ENCODE measurements around the gene ZMYM5.
"Not testable (repeated sequence)": the region's sequence is repeated elsewhere in the genome, so short reads cannot be mapped to it uniquely, and the experiment has no call there.

Gene ZMYM5
- total RNA-seq: 23.5 to 42.8 reads per million in 2 experiments

DNA sequence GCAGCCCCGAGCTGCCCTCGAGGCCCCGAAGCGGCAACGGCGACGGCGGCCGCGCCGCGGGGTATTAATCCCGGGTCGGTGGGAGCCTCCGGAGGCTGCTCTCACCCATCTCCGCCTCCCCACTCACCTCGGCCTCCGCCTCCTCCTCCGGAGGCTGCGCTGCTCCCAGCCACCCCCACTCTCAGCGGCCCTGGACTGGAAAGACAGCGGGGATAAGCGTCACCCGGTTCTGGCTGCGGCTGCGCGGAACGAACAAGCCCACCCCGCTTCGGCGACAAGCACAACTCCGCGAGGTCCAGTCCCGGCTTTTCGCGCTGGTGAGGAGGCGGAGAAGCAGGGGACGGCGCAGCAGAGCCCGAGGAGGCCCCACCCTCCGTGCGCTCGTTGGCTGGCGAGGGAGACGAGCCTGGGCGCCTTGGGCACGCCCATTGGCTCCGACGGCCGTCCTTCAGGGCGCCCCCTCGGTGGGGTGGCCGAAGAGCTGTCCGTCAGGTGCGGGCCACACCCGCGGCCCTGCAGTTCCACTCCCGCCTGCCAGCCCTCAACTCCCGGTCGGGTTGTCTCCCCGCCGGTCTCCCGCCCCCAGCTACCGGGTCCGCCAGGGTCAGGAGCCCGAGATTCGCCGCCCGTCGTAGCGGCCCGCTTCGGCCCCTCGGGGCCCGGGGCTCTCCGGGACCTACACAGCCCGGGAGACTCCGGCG is at the start of gene ZMYM5:
ZMYM5 (minus strand) TSS at position 327 of the 701 bp plus-strand sequence. CDS start 11,469 bp downstream, outside the sequence.
- DNase-seq (ENCODE audit: low read depth): peak; percentile 87

GRCh38 chr13:19910336-19911072 is 47.1 kb upstream of the ZMYM5 start:
- no peak for DNase-seq (ENCODE audit: low read depth)

DNA sequence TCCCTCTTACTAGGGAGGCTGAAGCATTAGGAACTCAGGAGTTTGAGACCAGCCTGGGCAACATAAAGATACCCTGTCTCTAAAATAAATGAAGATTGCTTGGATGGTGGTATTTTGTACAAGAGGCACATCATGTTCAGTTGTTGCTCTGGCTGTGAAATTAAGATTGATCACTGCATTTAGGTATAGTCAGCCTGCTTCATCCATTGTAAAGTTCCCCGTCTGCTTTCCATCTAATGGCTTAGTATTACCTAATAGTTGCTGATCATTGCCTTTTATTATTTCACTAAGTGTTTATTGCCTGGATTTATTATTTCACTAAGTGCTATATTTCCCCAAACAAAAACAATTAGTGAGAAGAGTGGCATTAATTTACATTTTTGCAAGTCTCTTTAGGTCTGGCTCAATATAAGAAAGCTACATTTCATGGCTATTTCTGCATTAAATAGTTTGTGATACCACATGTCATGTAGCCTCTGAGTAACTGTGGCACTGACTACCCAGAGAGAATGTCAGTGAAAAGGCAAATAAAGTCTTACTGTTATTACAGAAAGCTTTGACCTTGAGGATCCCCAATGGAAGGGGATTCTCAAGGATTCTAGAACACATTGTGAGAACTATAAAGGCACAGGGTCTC is 45.0 kb upstream of the ZMYM5 start:
- DNase-seq (ENCODE audit: low read depth): no peak

GRCh38 chr13:19905487-19906195 is 42.2 kb upstream of the ZMYM5 start:
- not testable (repeated sequence) for DNase-seq (ENCODE audit: low read depth)

DNA sequence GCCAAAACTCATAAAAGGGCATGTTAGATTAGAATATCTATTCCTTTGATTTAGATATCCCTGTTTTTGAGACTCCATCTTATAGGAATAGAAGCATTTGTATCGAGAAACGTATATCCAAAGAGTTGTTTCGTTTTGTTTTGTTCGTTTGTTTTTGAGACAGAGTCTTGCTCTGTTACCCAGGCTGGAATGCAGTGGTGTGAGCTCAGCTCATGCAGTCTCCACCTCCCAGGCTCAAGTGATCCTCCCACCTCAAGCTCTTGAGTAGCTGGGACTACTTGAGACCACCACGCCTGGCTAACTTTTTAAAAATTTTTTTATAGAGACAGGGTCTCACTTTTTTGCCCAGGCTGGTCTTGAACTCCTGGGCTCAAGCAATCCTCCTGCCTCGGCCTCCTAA is 26.6 kb upstream of the ZMYM5 start:
- DNase-seq (ENCODE audit: low read depth): no peak

DNA sequence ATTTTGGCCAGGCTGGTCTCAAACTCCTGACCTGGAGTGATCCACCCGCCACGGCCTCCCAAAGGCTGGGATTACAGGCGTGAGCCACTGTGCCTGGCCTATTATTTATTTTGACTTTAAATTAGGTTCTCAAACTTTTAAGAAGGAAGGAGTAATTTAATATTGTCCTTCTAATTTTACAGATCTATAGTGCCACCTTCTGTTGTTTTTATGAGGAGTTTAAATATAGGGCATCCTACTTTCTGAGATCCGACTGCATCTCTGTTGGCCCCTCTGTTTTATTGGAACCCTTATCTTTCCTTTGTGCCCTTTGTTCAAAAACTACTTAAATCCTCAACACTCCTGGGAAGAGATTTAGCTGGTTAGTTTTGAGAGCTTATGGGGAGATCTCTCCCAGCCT is 25.4 kb upstream of the ZMYM5 start:
- no peak for DNase-seq (ENCODE audit: low read depth)

DNA sequence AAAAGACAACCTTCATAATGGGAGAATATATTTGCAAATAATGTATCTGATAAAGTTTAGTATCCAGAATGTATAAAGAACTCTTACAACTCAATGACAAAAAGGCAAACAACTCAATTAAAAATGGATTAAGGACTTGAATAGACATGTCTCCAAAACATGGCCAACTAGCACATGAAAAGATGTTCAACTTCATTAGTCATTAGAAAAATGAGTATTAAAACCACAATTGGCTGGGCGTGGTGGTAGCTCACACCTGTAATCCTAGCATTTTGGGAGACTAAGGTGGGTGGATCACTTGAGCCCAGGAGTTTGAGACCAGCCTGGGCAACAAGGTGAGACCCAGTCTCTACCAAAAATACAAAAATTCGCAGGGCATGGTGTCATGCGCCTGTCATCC is 18.8 kb upstream of the ZMYM5 start:
- no peak for DNase-seq (ENCODE audit: low read depth)

DNA sequence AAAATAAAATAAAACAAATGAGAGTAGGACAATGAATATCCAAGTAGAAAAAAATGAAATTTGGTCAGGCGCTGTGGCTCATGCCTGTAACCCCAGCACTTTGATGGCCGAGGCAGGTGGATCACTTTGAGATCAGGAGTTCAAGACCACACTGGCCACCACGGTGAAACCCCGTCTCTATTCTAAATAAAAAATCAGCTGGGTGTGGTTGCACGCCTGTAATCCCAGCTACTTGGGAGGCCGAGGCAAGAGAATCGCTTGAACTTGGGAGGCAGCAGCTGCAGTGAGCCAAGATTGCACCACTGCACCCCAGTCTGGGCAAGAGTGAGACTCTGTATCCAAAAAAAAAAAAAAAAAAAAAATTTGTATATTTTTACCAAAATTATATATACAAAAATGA is 18.2 kb upstream of the ZMYM5 start:
- no peak for DNase-seq (ENCODE audit: low read depth)

DNA sequence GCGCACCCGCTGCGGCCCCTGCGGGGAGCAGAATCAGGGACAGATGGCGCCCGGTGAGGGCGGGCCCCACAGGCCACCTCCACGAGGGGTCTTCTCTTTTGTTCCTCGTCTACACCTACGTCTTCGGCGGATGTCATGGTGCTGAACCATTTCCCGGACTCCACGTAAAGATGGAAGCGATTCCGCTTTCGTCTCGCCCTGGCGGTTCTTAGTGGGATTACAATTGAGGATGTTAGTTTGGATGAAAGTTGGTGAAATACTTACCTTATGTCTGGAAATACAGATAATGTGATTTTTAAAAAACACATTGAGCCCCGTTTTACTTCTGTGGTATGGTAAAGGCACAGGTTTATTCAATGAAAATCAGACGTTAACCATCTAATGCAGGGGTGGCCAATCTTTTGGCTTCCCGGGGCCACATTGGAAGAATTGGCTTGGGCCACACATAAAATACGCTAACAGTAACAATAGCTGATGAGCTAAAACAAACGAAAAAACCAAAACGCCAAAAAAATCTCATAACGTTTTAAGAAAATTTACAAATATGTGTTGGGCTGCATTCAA is 1.4 kb upstream of the ZMYM5 start:
- peak; percentile 64 for DNase-seq (ENCODE audit: low read depth)

DNA sequence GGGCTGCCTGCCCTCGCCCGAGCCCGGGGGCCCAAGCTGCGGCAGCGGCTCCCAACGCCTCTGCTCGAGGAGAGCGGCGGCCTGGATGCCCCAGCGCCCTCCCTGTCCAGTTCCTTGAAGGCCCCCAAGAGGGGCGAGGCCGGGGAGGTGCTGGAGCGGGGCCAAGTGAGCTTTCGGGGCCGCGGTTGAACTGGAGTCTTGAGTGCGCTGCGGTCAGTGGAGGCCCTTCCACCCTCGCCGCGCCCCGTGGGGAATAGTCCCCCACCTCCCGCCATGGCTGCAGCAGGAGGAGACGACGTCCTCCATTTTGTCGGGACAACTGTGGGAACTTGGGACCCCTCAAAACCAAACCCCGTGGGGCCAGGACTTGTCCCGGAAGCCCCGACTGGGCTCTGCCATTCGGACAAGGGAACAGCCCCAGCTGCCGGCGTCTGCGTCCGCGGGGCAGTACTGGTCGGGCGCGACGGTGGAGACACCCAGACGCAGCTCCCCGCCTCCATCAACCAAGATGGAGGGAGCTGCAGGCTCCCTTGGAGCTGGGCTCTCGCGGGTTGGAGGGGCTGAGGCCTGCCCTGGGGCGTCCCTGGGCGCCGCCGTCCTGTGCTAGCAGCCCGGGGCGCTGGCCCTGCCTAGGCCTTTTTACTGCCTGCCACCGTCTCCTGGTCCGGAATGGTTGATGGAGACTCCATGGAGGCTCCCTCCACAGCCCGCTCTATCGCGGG is 736 bp upstream of the ZMYM5 start:
- DNase-seq (ENCODE audit: low read depth): peak; percentile 48

GRCh38 chr13:19862481-19863313 is 752 bp downstream of the ZMYM5 start:
- DNase-seq (ENCODE audit: low read depth): peak; percentile 26

DNA sequence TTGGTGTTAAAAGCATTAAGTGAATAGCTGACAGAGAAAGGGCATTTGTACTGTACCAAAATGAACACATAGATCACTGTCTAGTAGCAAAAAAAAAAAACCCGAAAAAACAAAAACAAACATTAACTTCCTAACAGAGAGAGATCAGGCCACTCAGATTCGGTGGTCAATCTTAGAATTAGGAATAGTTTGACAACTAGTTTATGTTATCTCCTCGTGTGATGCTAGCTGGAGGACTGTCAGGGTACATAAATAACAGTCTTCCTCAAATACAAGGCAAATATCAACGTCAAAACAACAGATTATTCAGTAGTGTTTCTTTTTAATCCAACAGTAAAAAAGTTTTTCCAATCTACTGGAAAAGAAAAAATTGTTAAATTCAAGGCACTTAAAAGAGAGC is 1.7 kb downstream of the ZMYM5 start:
- no peak for DNase-seq (ENCODE audit: low read depth)

DNA sequence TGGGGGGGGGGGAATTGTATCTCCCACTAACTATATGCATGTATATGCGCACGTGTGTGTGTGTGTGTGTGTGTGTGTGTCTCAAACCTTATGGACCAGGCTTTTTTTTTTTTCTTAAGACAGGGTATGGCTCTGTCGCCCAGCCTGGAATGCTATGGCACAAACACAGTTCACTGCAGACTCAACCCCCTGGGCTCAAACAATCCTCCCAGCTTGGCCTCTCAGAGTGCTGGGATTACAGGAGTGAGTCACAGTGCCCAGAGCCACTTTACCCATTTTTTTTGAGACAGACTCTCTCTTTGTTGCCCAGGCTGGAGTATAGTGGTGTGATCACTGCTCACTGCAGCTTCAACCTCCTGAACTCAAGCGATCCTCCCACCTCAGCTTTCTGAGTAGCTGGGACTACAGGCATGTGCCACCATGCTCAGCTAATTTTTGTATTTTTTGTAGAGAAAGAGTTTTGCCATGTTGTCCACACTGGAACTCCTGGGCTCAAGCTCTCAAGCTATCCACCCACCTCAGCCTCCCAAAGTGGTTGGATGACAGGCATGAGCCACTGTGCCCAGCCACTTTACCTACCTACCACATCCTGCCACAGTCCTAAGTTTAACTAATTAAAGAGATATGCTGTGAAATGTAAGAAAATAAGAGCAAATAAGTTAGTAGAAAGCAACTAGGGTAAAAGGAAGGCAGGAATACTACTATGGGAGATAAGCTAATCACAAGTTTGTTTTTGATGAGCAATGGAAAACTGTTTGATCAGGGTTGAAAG is 2.4 kb downstream of the ZMYM5 start:
- no peak for DNase-seq (ENCODE audit: low read depth)

DNA sequence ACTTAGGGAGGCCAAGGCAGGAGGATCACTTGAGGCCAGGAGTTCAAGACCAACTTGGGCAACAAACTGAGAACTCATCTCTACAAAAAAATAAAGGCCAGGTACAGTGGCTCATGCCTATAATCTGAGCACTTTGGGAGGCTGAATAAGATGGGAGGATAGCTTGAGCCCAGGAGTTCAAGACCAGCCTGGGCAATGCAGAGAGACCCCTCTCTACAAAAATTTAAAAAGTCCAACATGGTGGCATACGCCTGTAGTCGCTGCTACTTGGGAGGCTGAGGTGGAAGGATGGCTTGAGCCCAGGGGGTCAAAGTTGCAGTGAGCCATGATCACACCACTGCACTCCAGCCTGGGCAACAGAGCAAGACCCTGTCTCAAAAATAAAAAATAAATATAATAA is 5.8 kb downstream of the ZMYM5 start:
- not testable (repeated sequence) for DNase-seq (ENCODE audit: low read depth)

DNA sequence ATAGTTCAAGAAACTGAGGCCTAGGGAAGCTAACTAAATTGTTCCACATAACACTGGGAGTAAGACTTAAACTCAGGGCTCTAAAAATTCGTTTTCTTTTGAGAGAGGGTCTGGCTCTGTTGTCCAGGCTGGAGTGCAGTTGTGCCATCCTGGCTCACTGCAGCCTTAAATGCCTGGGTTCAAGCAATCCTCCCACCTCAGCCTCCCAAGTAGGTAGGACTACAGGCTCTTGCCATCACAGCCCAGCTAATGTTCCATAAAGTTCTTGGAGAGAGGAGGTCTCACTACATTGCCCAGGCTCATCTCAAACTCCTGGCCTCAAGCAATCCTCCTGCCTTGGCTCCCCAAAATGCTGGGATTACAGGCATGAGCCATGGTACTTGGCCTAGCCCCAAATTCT is 10.7 kb downstream of the ZMYM5 start:
- no peak for DNase-seq (ENCODE audit: low read depth)

DNA sequence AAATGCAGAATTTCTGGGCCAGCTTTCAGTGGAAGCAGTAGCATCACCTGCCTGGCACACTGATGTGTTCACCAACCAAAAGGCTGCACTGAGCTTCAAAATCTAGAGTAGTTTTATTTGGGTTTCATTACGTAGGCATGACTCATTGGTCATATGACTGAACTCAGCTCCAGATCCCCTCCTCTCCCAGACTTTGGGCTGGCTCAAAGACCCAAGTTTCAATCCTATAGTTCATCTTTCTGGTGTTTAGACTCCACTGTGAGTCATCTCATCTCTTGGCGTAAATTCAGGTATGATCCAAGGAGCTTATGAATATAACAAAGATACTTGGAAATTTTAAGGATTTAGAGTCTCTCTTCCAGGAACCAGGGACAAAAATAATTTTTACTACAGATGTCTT is 17.7 kb downstream of the ZMYM5 start:
- no peak for DNase-seq (ENCODE audit: low read depth)

- no peak for DNase-seq (ENCODE audit: low read depth)
Observed at GRCh38 chr13:19838865-19839275, 24.6 kb downstream of the ZMYM5 start.

GRCh38 chr13:19836472-19836871 is 27.0 kb downstream of the ZMYM5 start:
- no peak for DNase-seq (ENCODE audit: low read depth)

GRCh38 chr13:19834704-19835103 is 28.7 kb downstream of the ZMYM5 start:
- DNase-seq (ENCODE audit: low read depth): no peak

- no peak for DNase-seq (ENCODE audit: low read depth)
Observed at GRCh38 chr13:19822673-19823072, 40.8 kb downstream of the ZMYM5 start.
